ENCODE measurements around the gene APOBEC3G.
"Not testable (repeated sequence)": the region's sequence is repeated elsewhere in the genome, so short reads cannot be mapped to it uniquely, and the experiment has no call there.

The APOBEC3G gene

GRCh38 chr22:39043063-39043462 is 34.0 kb upstream of the APOBEC3G start:
- H3K9ac ChIP-seq (ENCODE audit: low read depth, low read length); H3K9me3 ChIP-seq (ENCODE audit: control insufficient read depth, insufficient read depth, low read length); H3K36me3 ChIP-seq (ENCODE audit: control insufficient read depth, insufficient read depth, low read length); H3K4me3 ChIP-seq (ENCODE audit: low read depth, low read length); H3K27me3 ChIP-seq (ENCODE audit: control insufficient read depth, insufficient read depth, low read length): not testable (repeated sequence)
- H3K4me1 ChIP-seq (ENCODE audit: control insufficient read depth, insufficient read depth, low read length) = peaks cover 10% of the 10 kb centered on the region

GRCh38 chr22:39045136-39045535 is 31.9 kb upstream of the APOBEC3G start:
- not testable (repeated sequence) for H3K9me3 ChIP-seq (ENCODE audit: control insufficient read depth, insufficient read depth, low read length); H3K4me3 ChIP-seq (ENCODE audit: low read depth, low read length); H3K27me3 ChIP-seq (ENCODE audit: control insufficient read depth, insufficient read depth, low read length); H3K9ac ChIP-seq (ENCODE audit: low read depth, low read length); H3K4me1 ChIP-seq (ENCODE audit: control insufficient read depth, insufficient read depth, low read length); H3K36me3 ChIP-seq (ENCODE audit: control insufficient read depth, insufficient read depth, low read length)

GRCh38 chr22:39049486-39049885 is 27.6 kb upstream of the APOBEC3G start:
- not testable (repeated sequence) for H3K4me3 ChIP-seq (ENCODE audit: low read depth, low read length); H3K27me3 ChIP-seq (ENCODE audit: control insufficient read depth, insufficient read depth, low read length); H3K36me3 ChIP-seq (ENCODE audit: control insufficient read depth, insufficient read depth, low read length); H3K9ac ChIP-seq (ENCODE audit: low read depth, low read length); H3K9me3 ChIP-seq (ENCODE audit: control insufficient read depth, insufficient read depth, low read length); H3K4me1 ChIP-seq (ENCODE audit: control insufficient read depth, insufficient read depth, low read length)

- H3K9me3 ChIP-seq (ENCODE audit: control insufficient read depth, insufficient read depth, low read length); H3K4me1 ChIP-seq (ENCODE audit: control insufficient read depth, insufficient read depth, low read length); H3K9ac ChIP-seq (ENCODE audit: low read depth, low read length); H3K27me3 ChIP-seq (ENCODE audit: control insufficient read depth, insufficient read depth, low read length); H3K36me3 ChIP-seq (ENCODE audit: control insufficient read depth, insufficient read depth, low read length): not testable (repeated sequence)
- peak overlapping the region; percentile 28 for H3K4me3 ChIP-seq (ENCODE audit: low read depth, low read length)
Measured at GRCh38 chr22:39051844-39052495, 25.1 kb upstream of the APOBEC3G start.

GRCh38 chr22:39055658-39056057 is 21.4 kb upstream of the APOBEC3G start:
- no peak overlapping the region for H3K4me3 ChIP-seq (ENCODE audit: low read depth, low read length)
- H3K4me1 ChIP-seq (ENCODE audit: control insufficient read depth, insufficient read depth, low read length) = peaks cover 2% of the 10 kb centered on the region
- no peaks in the 10 kb centered on the region for H3K36me3 ChIP-seq (ENCODE audit: control insufficient read depth, insufficient read depth, low read length)
- H3K27me3 ChIP-seq (ENCODE audit: control insufficient read depth, insufficient read depth, low read length) = no peaks in the 10 kb centered on the region
- H3K9ac ChIP-seq (ENCODE audit: low read depth, low read length) = no peak overlapping the region
- H3K9me3 ChIP-seq (ENCODE audit: control insufficient read depth, insufficient read depth, low read length) = peaks cover 4% of the 10 kb centered on the region

- H3K9me3 ChIP-seq (ENCODE audit: control insufficient read depth, insufficient read depth, low read length); H3K4me3 ChIP-seq (ENCODE audit: low read depth, low read length); H3K36me3 ChIP-seq (ENCODE audit: control insufficient read depth, insufficient read depth, low read length); H3K9ac ChIP-seq (ENCODE audit: low read depth, low read length); H3K27me3 ChIP-seq (ENCODE audit: control insufficient read depth, insufficient read depth, low read length); H3K4me1 ChIP-seq (ENCODE audit: control insufficient read depth, insufficient read depth, low read length): not testable (repeated sequence)
Measured at GRCh38 chr22:39061290-39061689, 15.8 kb upstream of the APOBEC3G start.

- H3K4me3 ChIP-seq (ENCODE audit: low read depth, low read length); H3K36me3 ChIP-seq (ENCODE audit: control insufficient read depth, insufficient read depth, low read length); H3K27me3 ChIP-seq (ENCODE audit: control insufficient read depth, insufficient read depth, low read length); H3K9me3 ChIP-seq (ENCODE audit: control insufficient read depth, insufficient read depth, low read length); H3K4me1 ChIP-seq (ENCODE audit: control insufficient read depth, insufficient read depth, low read length); H3K9ac ChIP-seq (ENCODE audit: low read depth, low read length): not testable (repeated sequence)
Measured at GRCh38 chr22:39061951-39062350, 15.1 kb upstream of the APOBEC3G start.

GRCh38 chr22:39063904-39064303 is 13.2 kb upstream of the APOBEC3G start:
- H3K9ac ChIP-seq (ENCODE audit: low read depth, low read length); H3K4me1 ChIP-seq (ENCODE audit: control insufficient read depth, insufficient read depth, low read length); H3K36me3 ChIP-seq (ENCODE audit: control insufficient read depth, insufficient read depth, low read length); H3K4me3 ChIP-seq (ENCODE audit: low read depth, low read length); H3K9me3 ChIP-seq (ENCODE audit: control insufficient read depth, insufficient read depth, low read length); H3K27me3 ChIP-seq (ENCODE audit: control insufficient read depth, insufficient read depth, low read length): not testable (repeated sequence)

GRCh38 chr22:39066442-39067276 is 10.4 kb upstream of the APOBEC3G start:
- H3K4me3 ChIP-seq (ENCODE audit: low read depth, low read length); H3K9me3 ChIP-seq (ENCODE audit: control insufficient read depth, insufficient read depth, low read length); H3K36me3 ChIP-seq (ENCODE audit: control insufficient read depth, insufficient read depth, low read length); H3K9ac ChIP-seq (ENCODE audit: low read depth, low read length); H3K27me3 ChIP-seq (ENCODE audit: control insufficient read depth, insufficient read depth, low read length); H3K4me1 ChIP-seq (ENCODE audit: control insufficient read depth, insufficient read depth, low read length): not testable (repeated sequence)

GRCh38 chr22:39068033-39068785 is 8.9 kb upstream of the APOBEC3G start:
- Histone ChIP-seq H3K27me3 (ENCODE audit: control insufficient read depth, insufficient read depth, low read length) (no peaks in the 10 kb centered on the region), H3K36me3 (ENCODE audit: control insufficient read depth, insufficient read depth, low read length) (no peaks in the 10 kb centered on the region), H3K9ac (ENCODE audit: low read depth, low read length) (no peak overlapping the region), H3K9me3 (ENCODE audit: control insufficient read depth, insufficient read depth, low read length) (no peaks in the 10 kb centered on the region), H3K4me3 (ENCODE audit: low read depth, low read length) (no peak overlapping the region), H3K4me1 (ENCODE audit: control insufficient read depth, insufficient read depth, low read length) (no peaks in the 10 kb centered on the region)

- Histone ChIP-seq H3K9me3 (ENCODE audit: control insufficient read depth, insufficient read depth, low read length) (no peaks in the 10 kb centered on the region), H3K4me1 (ENCODE audit: control insufficient read depth, insufficient read depth, low read length) (no peaks in the 10 kb centered on the region), H3K9ac (ENCODE audit: low read depth, low read length) (no peak overlapping the region), H3K4me3 (ENCODE audit: low read depth, low read length) (no peak overlapping the region), H3K27me3 (ENCODE audit: control insufficient read depth, insufficient read depth, low read length) (no peaks in the 10 kb centered on the region), H3K36me3 (ENCODE audit: control insufficient read depth, insufficient read depth, low read length) (no peaks in the 10 kb centered on the region)
Measured at GRCh38 chr22:39070186-39070585, 6.9 kb upstream of the APOBEC3G start.

- H3K9me3 ChIP-seq (ENCODE audit: control insufficient read depth, insufficient read depth, low read length); H3K36me3 ChIP-seq (ENCODE audit: control insufficient read depth, insufficient read depth, low read length); H3K4me3 ChIP-seq (ENCODE audit: low read depth, low read length); H3K27me3 ChIP-seq (ENCODE audit: control insufficient read depth, insufficient read depth, low read length); H3K9ac ChIP-seq (ENCODE audit: low read depth, low read length); H3K4me1 ChIP-seq (ENCODE audit: control insufficient read depth, insufficient read depth, low read length): not testable (repeated sequence)
Measured at GRCh38 chr22:39072581-39072981, 4.5 kb upstream of the APOBEC3G start.

Measured in iPS-15b (cell line).